SU-DHL-6 (cell line): Measurements from ENCODE around the gene ATRNL1.
"Not testable (repeated sequence)": the region's sequence is repeated elsewhere in the genome, so short reads cannot be mapped to it uniquely, and the experiment has no call there.

ENCODE experiments used
- H2AFZ ChIP-seq: fragments of 200-600 bp; sonication (generic); 2 replicates; pipeline ENCODE4 v1.6.1; 2014; ENCODE audit warnings: low read depth, mild to moderate bottlenecking, moderate library complexity, mixed read lengths, antibody characterized with exemption, low read length; ENCODE audit not compliant: severe bottlenecking
- H3F3A ChIP-seq: fragments of 200-600 bp; shearing (Covaris generic); 2 replicates; pipeline ENCODE4 v1.6.0; 2016; ENCODE audit warnings: antibody characterized with exemption, mild to moderate bottlenecking; ENCODE audit not compliant: insufficient read depth
- H3K27ac ChIP-seq: fragments of 200-600 bp; sonication (generic); 2 replicates; pipeline ENCODE4 v1.5.1; 2016; ENCODE audit warnings: low read depth, mild to moderate bottlenecking, low read length, moderate library complexity, mixed read lengths
- H3K27me3 ChIP-seq: fragments of 200-600 bp; sonication (generic), shearing (Covaris generic); 2 replicates; pipeline ENCODE4 v1.6.0; 2014; ENCODE audit warnings: mild to moderate bottlenecking, low read length
- H3K36me3 ChIP-seq: fragments of 200-600 bp; sonication (generic); 2 replicates; pipeline ENCODE4 v1.6.1; 2014; ENCODE audit warnings: mild to moderate bottlenecking, low read length, mixed read lengths
- H3K4me2 ChIP-seq: fragments of 300-600, 200-600 bp; shearing (Covaris generic), sonication (generic); 2 replicates; pipeline ENCODE4 v1.6.0; 2014; ENCODE audit warnings: low read length, low read depth, mild to moderate bottlenecking; ENCODE audit not compliant: poor library complexity, severe bottlenecking
- H3K4me3 ChIP-seq: fragments of 200-600 bp; sonication (generic); 2 replicates; pipeline ENCODE4 v1.5.1; 2014; ENCODE audit warnings: antibody characterized with exemption, low read length, mild to moderate bottlenecking, mixed read lengths; ENCODE audit not compliant: insufficient read depth, poor library complexity, severe bottlenecking
- H3K79me2 ChIP-seq: fragments of 200-600 bp; sonication (generic); 2 replicates; pipeline ENCODE4 v1.6.1; 2014; ENCODE audit warnings: mild to moderate bottlenecking, low read length, moderate library complexity; ENCODE audit not compliant: insufficient read depth
- H3K9ac ChIP-seq: fragments of 200-600 bp; sonication (generic); 2 replicates; pipeline ENCODE4 v1.7.0; 2014; ENCODE audit warnings: mild to moderate bottlenecking, low read length
- H3K9me2 ChIP-seq: fragments of 200-600 bp; sonication (generic); replicated peaks from 2 replicates; pipeline ENCODE4 v1.6.1; 2014; ENCODE audit warnings: low read length; ENCODE audit not compliant: insufficient read depth
- H3K9me3 ChIP-seq: fragments of 200-600 bp; sonication (generic); 2 replicates; pipeline ENCODE4 v1.6.1; 2014; ENCODE audit warnings: low read length, mixed read lengths; ENCODE audit not compliant: insufficient read depth
- H4K20me1 ChIP-seq: fragments of 200-600 bp; sonication (generic); 2 replicates; pipeline ENCODE4 v1.6.1; 2014; ENCODE audit warnings: low read depth, mild to moderate bottlenecking, antibody characterized with exemption, low read length, moderate library complexity, mixed read lengths
- CTCF ChIP-seq: fragments of 200-600 bp; sonication (generic); IDR thresholded peaks from one replicate; pipeline ENCODE4 v1.5.1; 2017; ENCODE audit warnings: antibody characterized with exemption, mild to moderate bottlenecking, low read length, moderate library complexity; ENCODE audit not compliant: insufficient read depth, poor library complexity, severe bottlenecking
- EZH2phosphoT487 ChIP-seq: fragments of 200-600 bp; sonication (generic), shearing (Covaris generic); conservative IDR thresholded peaks from 2 replicates; pipeline ENCODE4 v1.6.1; 2018; ENCODE audit warnings: mild to moderate bottlenecking, antibody characterized with exemption, low read length, moderate library complexity, mixed read lengths

Gene ATRNL1

DNA sequence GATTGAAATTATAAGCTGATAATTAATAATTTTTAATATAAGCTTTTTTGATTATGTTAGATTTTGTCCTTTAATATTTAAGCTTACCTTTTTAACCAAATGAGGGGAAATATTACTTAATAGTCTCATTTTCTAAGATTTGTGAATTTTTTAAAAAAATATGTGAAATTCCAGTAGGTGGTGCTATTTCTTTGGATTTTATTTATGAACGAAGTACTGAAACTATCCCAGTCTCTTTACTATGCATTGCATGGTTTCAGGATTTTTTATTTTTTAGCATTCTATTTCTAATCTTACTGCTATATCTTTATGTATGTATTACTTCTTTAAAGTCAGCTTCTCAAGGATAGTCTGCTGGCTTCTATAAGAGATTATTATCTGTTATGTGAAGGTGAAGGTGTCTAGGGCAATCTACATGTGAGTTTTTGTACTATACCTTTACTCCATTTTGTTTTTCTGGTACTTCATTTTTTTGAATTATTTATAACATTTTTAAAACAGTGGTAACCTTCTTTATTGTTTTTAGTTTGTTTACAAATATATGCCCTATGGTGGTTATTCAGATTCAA lies 78.3 kb downstream of the ATRNL1 start:
- Histone ChIP-seq H3K79me2 (no peaks in the 10 kb centered on the region), H3K27me3 (no peaks in the 10 kb centered on the region), H3K4me2 (no peak overlapping the region), H2AFZ (no peak overlapping the region), H3K4me3 (no peak overlapping the region), H3K9ac (no peak overlapping the region), H3F3A (no peaks in the 10 kb centered on the region), H3K9me2 (no peaks in the 10 kb centered on the region), H3K9me3 (no peaks in the 10 kb centered on the region), H4K20me1 (no peaks in the 10 kb centered on the region), H3K36me3 (no peaks in the 10 kb centered on the region), H3K27ac (no peak overlapping the region)
- TF ChIP-seq CTCF: no peak
- no peak for TF ChIP-seq EZH2phosphoT487

- H4K20me1 ChIP-seq: no peaks in the 10 kb centered on the region
- no peak for TF ChIP-seq EZH2phosphoT487
- no peak for TF ChIP-seq CTCF
- H3K27me3 ChIP-seq: no peaks in the 10 kb centered on the region
- H2AFZ ChIP-seq: no peak overlapping the region
- H3K4me2 ChIP-seq: no peak overlapping the region
- H3K9me3 ChIP-seq: no peaks in the 10 kb centered on the region
- no peaks in the 10 kb centered on the region for H3K36me3 ChIP-seq
- no peaks in the 10 kb centered on the region for H3K79me2 ChIP-seq
- no peak overlapping the region for H3K4me3 ChIP-seq
- H3F3A ChIP-seq: no peaks in the 10 kb centered on the region
- H3K9ac ChIP-seq: no peak overlapping the region
- H3K9me2 ChIP-seq: no peaks in the 10 kb centered on the region
- H3K27ac ChIP-seq: no peak overlapping the region
Observed at GRCh38 chr10:115173915-115174443, 80.8 kb downstream of the ATRNL1 start.

GRCh38 chr10:115207276-115207675 lies 114.1 kb downstream of the ATRNL1 start:
- not testable (repeated sequence) for H3K9ac ChIP-seq, H3K79me2 ChIP-seq, H3K36me3 ChIP-seq, H2AFZ ChIP-seq, H3F3A ChIP-seq, H3K4me3 ChIP-seq, H3K27me3 ChIP-seq, H3K9me2 ChIP-seq, H3K9me3 ChIP-seq, H3K4me2 ChIP-seq, H4K20me1 ChIP-seq, H3K27ac ChIP-seq

GRCh38 chr10:115209133-115209532 lies 116.0 kb downstream of the ATRNL1 start:
- Histone ChIP-seq H3K9ac (no peak overlapping the region), H3K9me3 (no peaks in the 10 kb centered on the region), H3K4me3 (no peak overlapping the region), H3K79me2 (no peaks in the 10 kb centered on the region), H3K4me2 (no peak overlapping the region), H4K20me1 (no peaks in the 10 kb centered on the region), H3F3A (no peaks in the 10 kb centered on the region), H3K27me3 (no peaks in the 10 kb centered on the region), H3K9me2 (no peaks in the 10 kb centered on the region), H3K27ac (no peak overlapping the region), H2AFZ (no peak overlapping the region), H3K36me3 (no peaks in the 10 kb centered on the region)
- TF ChIP-seq EZH2phosphoT487 (no peak), CTCF (no peak)
